WI38 (cell line): ENCODE measurements around the gene P2RY6.

Source experiments
- H3K4me3 ChIP-seq: 2 replicates; pipeline ENCODE4 v1.5.1; 2011; ENCODE audit warnings: low read depth, mild to moderate bottlenecking, control low read depth, low read length
- TF ChIP-seq, protein P1 (sequence below): IDR thresholded peaks from 2 replicates; pipeline ENCODE4 v1.5.1; 2012; ENCODE audit warnings: low read depth, mild to moderate bottlenecking, control low read depth, low read length

The P2RY6 gene

DNA sequence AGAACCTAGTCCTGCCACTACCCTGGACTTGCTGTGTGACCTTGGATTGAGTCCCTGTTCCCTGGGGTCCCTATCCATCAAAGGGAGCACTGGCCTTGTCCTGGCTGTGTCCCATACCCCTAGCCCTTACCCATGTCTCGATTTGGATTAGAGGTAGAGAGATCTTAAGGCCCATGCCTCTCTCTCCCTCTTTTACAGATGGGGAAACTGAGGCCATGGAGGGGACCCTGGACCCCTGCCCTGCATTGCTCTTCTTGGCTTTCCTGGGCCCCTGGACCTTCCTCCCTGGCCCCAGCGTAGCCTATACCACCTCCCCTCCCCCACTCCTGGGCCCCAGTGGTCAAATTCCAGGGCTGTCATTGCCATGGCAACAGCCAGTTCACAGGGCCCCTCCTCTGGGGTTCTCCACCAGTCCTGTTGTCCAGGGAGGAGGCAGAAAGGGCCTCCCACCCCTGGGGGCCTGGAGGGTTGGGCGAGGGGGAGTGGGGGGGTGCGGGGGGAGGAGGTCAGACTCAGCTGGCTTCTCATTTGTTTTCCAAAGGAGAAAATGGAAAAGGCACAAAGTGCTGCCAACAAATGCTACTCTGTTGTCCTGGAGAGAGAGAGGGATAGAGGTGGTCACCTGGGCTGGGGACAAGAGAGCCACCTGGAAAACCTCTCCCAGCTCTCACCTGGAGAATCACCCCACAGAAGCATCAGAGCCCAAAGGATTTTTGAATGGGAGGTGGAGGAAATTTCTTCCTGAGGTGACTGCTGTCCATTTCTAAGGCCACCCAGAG is 59.2 kb downstream of the P2RY6 start:
- H3K4me3 ChIP-seq = no peak overlapping the region
- TF ChIP-seq, protein P1, sequence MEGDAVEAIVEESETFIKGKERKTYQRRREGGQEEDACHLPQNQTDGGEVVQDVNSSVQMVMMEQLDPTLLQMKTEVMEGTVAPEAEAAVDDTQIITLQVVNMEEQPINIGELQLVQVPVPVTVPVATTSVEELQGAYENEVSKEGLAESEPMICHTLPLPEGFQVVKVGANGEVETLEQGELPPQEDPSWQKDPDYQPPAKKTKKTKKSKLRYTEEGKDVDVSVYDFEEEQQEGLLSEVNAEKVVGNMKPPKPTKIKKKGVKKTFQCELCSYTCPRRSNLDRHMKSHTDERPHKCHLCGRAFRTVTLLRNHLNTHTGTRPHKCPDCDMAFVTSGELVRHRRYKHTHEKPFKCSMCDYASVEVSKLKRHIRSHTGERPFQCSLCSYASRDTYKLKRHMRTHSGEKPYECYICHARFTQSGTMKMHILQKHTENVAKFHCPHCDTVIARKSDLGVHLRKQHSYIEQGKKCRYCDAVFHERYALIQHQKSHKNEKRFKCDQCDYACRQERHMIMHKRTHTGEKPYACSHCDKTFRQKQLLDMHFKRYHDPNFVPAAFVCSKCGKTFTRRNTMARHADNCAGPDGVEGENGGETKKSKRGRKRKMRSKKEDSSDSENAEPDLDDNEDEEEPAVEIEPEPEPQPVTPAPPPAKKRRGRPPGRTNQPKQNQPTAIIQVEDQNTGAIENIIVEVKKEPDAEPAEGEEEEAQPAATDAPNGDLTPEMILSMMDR = no peak

DNA sequence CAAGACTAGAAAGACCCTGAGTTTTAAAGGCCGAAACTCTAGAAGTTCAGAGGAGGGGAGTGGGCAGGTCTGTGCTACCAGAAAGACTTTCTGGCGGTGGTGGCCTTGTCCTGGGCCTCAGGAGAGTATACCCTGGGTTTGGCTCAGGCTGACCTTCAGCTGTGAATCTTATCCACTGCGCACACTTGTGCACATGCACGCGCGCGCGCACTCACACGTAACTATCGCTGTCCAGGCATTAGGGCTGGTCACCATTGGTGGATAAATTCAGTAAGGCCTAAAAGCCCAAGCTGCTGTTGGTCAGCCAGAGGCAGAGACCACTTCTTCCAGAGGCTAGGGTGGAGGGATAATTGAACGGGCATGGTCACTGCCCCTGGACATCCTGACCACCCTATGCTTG is 61.0 kb downstream of the P2RY6 start:
- no peak overlapping the region for H3K4me3 ChIP-seq
- TF ChIP-seq, protein P1 = no peak

DNA sequence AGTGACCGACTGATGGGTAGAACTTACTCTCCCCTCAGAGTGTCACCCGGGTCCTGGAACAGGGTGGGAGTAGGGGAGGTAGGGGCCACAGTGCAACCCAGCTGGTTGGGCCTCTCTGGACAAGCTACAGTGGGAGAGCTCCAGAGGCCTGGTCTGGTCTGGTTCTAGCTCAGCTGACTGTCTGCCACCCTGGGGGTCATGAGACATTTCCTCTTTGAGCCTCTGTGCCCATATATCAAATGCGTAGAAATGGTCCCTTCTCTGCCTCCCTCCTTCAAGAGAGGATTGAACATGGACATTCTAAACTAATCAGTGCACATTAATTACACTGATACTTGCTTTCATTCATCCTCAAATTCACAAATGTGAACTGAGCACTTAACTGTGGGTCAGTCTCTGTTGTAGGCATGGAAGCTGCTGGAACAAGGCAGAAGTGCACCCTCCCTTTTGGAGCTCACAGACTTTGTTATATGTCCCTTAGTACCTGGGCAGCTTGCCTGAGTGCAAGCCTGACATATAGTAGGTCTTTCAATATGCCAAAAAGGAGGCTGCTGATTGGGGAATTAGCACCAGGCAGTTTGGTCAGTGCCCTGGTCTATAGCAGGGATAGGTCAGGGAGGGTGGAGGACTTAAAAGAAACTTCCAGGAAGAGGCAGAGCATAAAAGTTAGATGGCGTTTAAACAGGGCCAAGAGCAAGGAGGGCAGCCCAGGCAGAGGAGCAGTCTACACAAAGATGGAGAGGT is 61.7 kb downstream of the P2RY6 start:
- no peak overlapping the region for H3K4me3 ChIP-seq
- TF ChIP-seq, protein P1 = no peak

DNA sequence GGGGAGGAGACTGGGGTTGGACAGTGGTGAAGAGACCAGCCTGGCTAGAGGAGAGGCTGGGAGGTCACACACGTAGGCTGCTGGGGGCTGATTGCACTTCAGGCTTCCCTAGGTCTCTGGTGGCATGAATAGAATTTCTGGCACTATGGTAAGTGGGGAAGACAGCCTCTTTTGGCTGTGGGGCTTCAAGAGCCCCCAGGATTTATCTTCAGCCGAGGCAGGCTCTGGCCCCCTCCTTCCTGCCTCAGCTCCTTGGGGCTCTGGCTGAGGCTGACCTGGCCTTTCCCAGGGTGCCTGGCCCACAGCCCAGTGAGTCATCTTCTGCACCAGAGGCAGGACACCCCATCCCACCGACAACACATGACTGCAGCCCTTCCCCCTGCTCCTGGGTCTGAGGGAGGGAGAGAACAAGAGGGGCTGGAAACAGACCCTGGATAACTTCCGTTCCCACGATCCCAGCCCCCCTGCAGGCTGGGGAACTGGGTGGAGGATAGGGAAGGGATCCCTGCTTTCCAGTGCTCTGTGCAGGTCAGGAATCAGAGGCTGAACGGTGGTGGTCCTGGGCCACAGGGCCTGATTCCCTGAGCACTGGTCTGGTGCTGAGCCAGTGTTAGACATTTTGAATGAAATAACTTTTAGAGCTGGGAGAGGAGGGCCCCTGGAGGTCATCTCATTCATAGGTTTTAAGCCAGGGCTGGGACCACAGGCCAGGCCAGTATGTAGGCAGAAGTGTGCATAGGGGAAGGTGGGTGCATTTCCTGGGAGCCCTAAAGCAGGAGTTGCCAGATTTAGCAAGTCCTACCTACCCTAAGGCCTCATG is 62.5 kb downstream of the P2RY6 start:
- no peak overlapping the region for H3K4me3 ChIP-seq
- TF ChIP-seq, protein P1 = no peak

DNA sequence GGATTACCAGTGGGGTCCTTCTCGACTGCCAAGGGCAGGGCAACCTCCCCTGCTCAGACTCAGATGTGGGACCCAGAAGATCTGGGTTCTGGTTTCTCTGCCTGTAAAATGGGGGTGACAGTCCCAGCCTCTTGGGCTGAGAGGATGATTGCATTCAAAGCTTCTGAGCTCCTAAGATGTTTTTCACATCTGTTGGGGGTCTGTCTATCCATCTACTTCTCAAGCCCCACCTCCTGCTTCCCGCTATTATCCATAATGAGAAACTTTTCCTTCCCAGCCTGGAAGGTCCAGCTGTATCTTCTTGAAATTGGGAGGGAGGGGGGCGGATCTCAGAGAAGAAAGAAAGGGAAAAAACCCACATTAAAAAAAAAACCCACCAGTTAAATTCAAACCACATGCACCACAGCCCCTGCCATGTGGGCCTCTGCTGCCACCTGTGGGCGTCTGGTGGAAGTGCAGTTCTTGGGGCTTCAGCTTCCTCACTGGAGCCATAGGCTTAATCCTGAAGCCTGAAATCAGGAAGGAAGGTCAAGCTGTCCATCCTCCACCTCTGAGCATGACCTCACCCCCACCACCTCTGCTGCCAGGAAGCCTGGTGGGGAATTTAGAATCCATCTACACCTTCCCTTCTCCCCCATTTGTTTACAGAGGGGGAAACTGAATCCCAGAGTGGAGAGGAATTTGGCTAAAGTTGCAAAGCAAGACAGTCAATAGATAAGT is 63.2 kb downstream of the P2RY6 start:
- TF ChIP-seq, protein P1 = peak; percentile 99
- H3K4me3 ChIP-seq = no peak overlapping the region

DNA sequence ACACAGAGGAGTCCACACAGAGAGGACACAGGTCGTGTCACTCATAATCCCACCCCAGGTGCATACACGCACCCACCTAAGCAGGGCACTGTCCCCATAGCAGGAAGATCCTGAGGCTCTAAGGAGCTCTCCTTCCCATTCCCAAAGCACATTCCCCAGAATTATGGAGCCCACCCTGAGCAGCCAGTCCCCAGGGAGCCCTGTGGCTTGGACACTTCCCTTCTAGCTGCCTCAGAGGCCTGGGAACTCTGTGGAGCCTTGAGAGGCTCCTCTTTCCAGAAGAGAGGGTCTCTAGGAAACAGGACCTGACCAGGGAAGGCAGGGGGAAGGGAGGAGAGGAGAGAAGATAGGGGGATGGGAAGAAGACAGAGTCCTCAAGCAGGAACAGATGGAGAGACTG is 65.7 kb downstream of the P2RY6 start:
- no peak overlapping the region for H3K4me3 ChIP-seq
- TF ChIP-seq, protein P1 = no peak
